Activated naive CD4-positive, alpha-beta T cell treated with anti-CD3 and anti-CD28 coated beads, Interleukin-2, amount 50 U/mL, for 72 hours (primary cell): ENCODE results near the gene WDFY2. TPM values are rescaled to one million over a fixed set of nuclear protein-coding genes. Genes with fewer than 3 reads are reported as not detected.
A peak's percentile ranks its signal among the peaks of the same experiment; 100 is the strongest.

Source experiments
- ATAC-seq, 2 donors: fragments of 150-1000 bp; cut with Tn5 transposase; 2 replicates each; pipeline ENCODE4 v1.10.0; 2021; ENCODE audit warnings: mild to moderate bottlenecking in 2 of 2, moderate library complexity in 2 of 2
- DNase-seq, 2 donors: peaks; one replicate each; pipeline ENCODE4 v3.0.0; 2021 to 2022; ENCODE audit warnings: low spot score in 2 of 2
- H3K27ac Mint-ChIP-seq, 2 donors: one replicate each; pipeline ENCODE4 v1.8.0; 2022; ENCODE audit warnings: mild to moderate bottlenecking in 2 of 2, mixed read lengths in 2 of 2
- H3K36me3 Mint-ChIP-seq, 2 donors: one replicate each; pipeline ENCODE4 v1.8.0; 2022; ENCODE audit warnings: mixed read lengths in 2 of 2
- H3K9me3 Mint-ChIP-seq, 2 donors: one replicate each; pipeline ENCODE4 v1.8.0; 2022; ENCODE audit warnings: mixed read lengths in 2 of 2
- total RNA-seq, 2 donors: library from RNA; stranded (reverse); gene quantifications; one replicate each; pipeline ENCODE4 v1.2.3, GENCODE V29; 2022

Gene WDFY2
- total RNA-seq, 2 donors from 2014 or later: 16.4 to 17.5 TPM

DNA sequence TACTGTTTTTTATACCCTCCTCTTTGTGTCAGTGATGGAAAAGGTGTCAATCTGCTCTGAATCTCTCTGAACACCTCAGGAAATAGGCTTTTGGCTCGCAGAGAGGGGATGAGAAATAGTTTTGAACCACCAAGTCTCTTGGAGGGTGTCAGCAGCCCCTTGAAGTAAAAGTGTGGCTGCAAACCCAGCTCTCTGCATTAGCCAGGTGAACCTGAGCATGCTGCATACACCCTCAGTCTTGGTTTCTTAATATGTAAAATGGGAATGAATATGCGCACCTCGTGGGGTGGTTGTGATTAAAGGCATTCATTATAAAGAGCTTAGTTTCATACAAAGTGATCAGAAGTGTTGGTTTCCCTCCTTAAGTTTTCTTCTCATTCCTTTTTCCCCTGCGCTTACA is 221.1 kb downstream of the WDFY2 start:
- H3K27ac Mint-ChIP-seq: peak overlapping the region; percentile 98 to 99
- ATAC-seq (no peak), DNase-seq (no peak)
- H3K9me3 Mint-ChIP-seq: peaks cover 0 to 4% of the 10 kb centered on the region in 2 donors
- peaks cover 0 to 12% of the 10 kb centered on the region in 2 donors for H3K36me3 Mint-ChIP-seq

DNA sequence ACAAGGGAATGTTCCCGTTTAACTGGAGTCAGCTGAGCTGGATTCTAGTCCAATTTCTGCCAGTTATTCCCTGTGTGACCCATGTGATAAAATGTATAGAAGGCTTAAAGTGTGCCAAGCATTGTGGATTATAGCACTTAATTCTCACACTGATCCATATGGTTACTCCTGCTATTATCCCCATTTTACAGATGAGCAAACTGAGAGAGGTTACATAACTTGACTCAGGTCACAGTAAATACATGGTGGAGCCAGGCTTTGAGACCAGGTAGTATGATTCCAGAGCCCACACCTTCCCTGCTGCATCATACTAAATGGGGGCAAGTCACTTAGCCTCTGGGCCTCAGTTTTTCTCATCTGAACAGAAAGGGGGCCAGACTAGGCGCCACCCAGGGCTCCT is 221.7 kb downstream of the WDFY2 start:
- no peak for DNase-seq
- Mint-ChIP-seq H3K27ac (no peak overlapping the region), H3K9me3 (peaks cover 0 to 4% of the 10 kb centered on the region in 2 donors), H3K36me3 (peaks cover 0 to 12% of the 10 kb centered on the region in 2 donors)
- ATAC-seq: no peak

DNA sequence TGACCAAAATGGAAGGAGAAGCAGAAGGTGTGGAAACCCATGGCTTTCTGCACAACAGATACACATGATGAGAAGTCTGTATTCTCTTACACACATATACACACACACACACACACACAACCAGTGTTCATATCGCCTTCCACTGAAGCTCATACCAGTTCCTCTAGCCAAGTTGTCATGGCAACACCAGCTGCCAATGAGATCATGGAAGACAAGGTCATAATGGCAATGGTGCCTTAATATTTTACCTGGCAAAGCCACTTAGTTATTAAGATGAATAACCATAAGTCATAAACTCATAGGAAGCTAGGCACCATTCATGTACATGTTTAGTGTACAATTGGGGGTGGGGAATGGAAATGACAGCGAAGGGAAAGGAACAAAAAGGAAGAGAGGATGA is 222.3 kb downstream of the WDFY2 start:
- H3K36me3 Mint-ChIP-seq: peaks cover 0 to 12% of the 10 kb centered on the region in 2 donors
- peaks cover 0 to 4% of the 10 kb centered on the region in 2 donors for H3K9me3 Mint-ChIP-seq
- no peak for DNase-seq
- H3K27ac Mint-ChIP-seq: no peak overlapping the region
- ATAC-seq: no peak

DNA sequence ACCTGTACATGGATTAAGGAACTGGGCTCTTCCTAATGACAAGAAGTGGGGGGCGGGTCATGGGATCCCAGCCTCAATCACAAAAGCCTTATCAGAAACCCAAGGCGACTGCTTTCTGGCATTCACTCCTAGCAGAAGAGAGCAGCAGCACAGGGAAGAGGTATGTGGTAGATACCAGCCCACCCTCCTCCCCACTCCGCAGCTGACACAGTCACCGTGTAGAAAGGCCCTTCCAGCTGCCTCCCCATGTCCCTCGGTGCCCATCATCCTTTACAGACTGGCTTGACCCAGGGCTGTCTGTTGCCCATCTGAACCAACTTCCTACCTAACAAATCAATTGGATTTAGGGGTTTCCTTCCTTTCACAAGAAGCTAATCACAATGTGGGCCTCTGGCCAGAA is 222.8 kb downstream of the WDFY2 start:
- DNase-seq: no peak
- peaks cover 0 to 4% of the 10 kb centered on the region in 2 donors for H3K9me3 Mint-ChIP-seq
- peaks cover 0 to 12% of the 10 kb centered on the region in 2 donors for H3K36me3 Mint-ChIP-seq
- no peak overlapping the region for H3K27ac Mint-ChIP-seq
- no peak for ATAC-seq

DNA sequence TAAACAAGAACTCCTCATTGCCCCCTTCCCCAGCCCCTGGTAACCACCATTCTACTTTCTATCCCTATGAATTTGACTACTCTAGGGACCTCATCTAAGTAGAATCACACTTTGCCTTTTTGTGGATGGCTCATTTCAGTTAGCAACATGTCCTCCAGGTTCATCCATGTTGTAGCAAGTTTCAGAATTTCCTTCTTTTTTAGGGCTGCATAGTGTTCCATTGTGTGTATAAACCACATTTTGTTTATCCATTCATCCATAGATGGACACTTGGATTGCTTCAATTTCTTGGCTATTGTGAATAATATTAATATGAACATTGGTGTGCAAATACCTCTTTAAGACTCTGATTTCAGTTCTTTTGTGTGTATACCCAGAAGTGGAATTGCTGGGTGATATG is 224.5 kb downstream of the WDFY2 start:
- no peak for ATAC-seq
- DNase-seq: no peak
- Mint-ChIP-seq H3K27ac (no peak overlapping the region), H3K9me3 (peaks cover 0 to 4% of the 10 kb centered on the region in 2 donors), H3K36me3 (peaks cover 0 to 12% of the 10 kb centered on the region in 2 donors)

DNA sequence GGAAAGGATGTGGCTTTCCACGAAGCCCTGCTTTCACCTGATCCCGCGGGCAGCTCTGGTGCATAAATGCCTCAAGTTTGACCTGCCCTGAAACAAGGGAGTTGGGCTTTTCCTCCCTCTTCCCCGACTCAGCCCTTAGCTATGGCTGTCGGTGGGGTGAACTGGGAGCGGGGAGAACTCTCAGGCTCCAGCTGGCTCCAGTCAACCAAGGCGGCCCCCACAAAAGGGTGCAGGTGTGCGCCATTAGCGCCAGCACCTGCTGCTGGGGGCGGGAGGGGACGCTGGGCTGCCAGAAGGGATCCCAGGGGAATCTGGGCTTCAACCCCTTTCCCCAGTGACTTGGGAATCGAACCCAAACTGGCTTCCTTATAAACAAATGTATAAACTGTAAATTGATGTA is 226.8 kb downstream of the WDFY2 start:
- peaks cover 0 to 7% of the 10 kb centered on the region in 2 donors for H3K36me3 Mint-ChIP-seq
- ATAC-seq (no peak), DNase-seq (no peak)
- peak overlapping the region in 1 of 2 donors; percentile 78 for H3K27ac Mint-ChIP-seq
- peaks cover 0 to 4% of the 10 kb centered on the region in 2 donors for H3K9me3 Mint-ChIP-seq

DNA sequence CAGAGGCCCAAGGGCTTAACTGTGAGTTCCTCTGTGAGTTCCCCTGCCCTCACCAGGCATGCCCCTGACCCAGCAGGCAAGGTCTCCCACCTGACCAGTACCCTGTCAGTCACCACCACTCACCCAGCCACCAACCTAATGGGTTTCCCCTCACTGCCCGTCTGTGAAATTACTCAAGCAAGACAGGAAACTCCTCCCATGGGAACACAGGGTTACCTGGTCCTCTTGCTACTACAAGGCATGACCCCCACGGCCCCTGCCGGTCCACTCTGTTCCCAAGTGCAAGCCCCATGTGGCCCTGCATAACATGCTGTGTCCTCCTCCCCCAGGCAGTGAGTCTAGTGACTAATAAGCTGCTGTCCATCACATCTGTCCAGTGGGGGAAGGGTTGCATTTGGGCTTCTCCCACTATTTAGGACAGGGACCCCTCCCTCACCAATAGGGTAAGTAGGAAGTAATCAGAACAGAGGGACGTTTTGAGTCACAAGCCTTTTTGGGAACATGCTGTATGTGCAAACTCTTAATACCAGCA is 227.7 kb downstream of the WDFY2 start:
- peak in 1 of 2 donors; percentile 69 for ATAC-seq

DNA sequence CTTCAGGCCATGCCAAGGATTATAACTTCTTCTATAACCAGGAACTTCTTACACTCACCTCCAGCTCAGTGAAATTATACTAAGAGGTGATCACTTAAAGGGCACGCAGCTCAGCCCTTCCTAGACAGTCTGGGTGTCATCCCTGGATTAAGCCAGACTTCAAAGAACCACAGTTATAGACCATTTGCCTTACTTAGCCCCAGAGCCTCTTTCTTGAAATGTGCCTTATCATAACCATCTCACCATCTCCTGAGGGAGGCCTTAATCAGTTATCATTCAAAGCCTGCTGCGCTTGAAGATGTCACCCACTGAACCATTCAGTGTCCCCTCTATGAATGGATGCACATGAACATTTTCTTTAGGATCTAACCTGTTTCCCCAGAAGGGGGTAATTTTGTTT is 229.8 kb downstream of the WDFY2 start:
- ATAC-seq (no peak), DNase-seq (no peak)
- Mint-ChIP-seq H3K36me3 (peaks cover 0 to 7% of the 10 kb centered on the region in 2 donors), H3K27ac (peak overlapping the region in 1 of 2 donors; percentile 87), H3K9me3 (peaks cover 0 to 3% of the 10 kb centered on the region in 2 donors)

More for the DNA sequence above, 227.7 kb downstream of the WDFY2 start:
- no peak for DNase-seq
- peak overlapping the region; percentile 78 for H3K27ac Mint-ChIP-seq
- H3K9me3 Mint-ChIP-seq: peaks cover 0 to 4% of the 10 kb centered on the region in 2 donors
- peaks cover 0 to 7% of the 10 kb centered on the region in 2 donors for H3K36me3 Mint-ChIP-seq

DNA sequence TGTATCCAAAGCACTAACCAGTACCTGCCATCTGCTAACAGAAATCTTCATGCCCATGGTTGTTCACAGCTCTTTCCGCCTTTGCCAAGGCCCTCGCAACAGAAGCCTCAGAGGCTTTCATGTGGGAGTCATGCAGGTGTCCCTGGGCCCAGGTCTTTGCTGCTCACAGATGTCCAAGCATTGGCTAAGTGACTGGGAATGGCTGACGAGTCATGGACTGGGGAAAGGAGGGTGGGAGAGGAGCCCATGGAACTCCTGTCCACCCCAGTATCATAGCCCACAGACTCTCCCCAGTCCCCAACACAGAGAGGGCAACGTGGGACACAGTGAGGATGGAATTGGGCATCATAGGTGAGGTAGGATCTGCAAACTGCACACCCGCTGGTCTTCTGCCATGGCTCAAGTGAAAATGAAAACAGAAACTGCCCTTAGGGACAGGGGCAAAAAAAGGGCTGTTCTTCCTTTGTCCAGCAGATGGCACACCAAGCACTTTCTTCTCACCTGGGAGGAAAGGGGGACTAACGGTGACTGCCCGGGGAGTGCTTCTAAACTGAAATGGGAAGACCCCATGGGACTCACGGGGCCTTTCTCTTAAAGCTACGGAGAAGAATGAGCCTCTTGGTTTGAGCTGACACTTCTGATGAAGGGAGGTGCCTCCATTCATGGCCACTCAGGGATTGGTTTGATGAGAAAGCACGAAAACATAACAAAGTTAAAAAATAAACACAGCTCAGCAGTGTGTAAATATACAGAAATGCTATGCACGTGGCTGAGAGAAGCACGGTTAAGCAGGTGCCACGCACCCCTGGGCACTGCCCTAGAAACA is 230.8 kb downstream of the WDFY2 start:
- ATAC-seq (peak; percentile 42 to 77), DNase-seq (peak; percentile 74 to 76)
- Mint-ChIP-seq H3K36me3 (no peaks in the 10 kb centered on the region), H3K9me3 (no peaks in the 10 kb centered on the region), H3K27ac (peak overlapping the region; percentile 53 to 87)

DNA sequence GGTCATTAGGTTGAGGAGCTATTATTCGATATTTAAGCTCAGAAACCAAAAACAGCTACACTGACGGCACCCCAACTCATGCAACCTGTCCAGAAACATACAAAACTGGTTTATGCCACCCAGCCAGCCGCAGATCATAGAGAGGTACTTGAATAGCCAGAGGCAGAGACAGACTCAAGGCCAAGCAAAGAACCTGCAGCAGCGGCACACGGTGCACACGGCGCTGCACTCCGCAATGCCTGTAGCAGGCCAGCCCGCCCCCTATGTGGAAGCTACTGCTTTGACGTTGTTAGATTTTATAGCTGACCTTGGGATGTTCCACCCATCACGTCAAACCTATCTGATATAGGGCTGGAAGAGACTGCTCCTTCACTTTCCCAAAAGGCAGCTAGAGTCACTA is 231.6 kb downstream of the WDFY2 start:
- DNase-seq (no peak), ATAC-seq (no peak)
- peak overlapping the region in 1 of 2 donors; percentile 87 for H3K27ac Mint-ChIP-seq
- no peaks in the 10 kb centered on the region for H3K9me3 Mint-ChIP-seq
- no peaks in the 10 kb centered on the region for H3K36me3 Mint-ChIP-seq

DNA sequence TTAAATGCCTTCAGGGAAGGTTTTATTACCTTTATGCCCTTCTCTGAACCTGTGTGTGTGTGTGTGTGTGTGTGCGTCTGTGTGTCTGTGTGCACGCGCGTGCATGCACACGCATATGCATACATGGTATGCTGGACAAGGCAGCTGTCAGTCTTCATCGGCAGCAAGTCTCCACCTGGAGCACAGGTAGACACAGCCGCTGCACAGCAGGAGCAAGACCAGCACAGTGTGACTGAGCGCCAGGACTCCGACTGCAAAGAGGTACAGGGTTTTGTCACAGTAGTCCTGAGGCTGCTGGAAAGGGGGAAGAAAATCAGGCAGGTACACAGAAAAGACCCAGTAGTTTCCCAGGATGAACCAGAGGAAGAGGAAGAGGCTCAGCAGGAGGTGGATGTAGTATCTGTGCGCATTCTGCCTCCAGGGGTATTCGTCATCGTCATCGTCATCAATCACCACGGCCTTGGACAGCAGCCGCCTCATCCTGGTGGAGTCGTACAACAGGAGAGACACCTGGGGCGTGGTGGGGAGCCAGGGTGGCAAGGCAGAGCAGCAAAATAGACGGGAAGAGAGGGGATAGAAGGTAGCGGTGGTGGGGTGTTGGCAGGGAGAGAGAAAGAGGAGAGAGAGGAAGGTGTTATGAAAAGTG is 232.5 kb downstream of the WDFY2 start:
- H3K27ac Mint-ChIP-seq: no peak overlapping the region
- DNase-seq (no peak), ATAC-seq (no peak)
- H3K36me3 Mint-ChIP-seq: no peaks in the 10 kb centered on the region
- no peaks in the 10 kb centered on the region for H3K9me3 Mint-ChIP-seq

Other genes starting within 250 kb of the WDFY2 start
- not detected for gene SERPINE3, start 244.8 kb upstream of the WDFY2 start, total RNA-seq
- 10 to 100 TPM; 49.7 to 53.4 TPM for gene INTS6, start 131.4 kb upstream of the WDFY2 start, total RNA-seq
- 1 to 10 TPM; 2.0 to 7.2 TPM for gene DHRS12, start 219.7 kb downstream of the WDFY2 start, total RNA-seq